OCI-LY7 (cell line): ENCODE measurements around the gene SAC3D1. TPM values are rescaled to one million over a fixed set of nuclear protein-coding genes. Genes with fewer than 3 reads are reported as not detected.

Source experiments
- BruUV-seq: library from RNA; stranded (reverse); fragments of 400-500 nt; replicated peaks from 2 replicates; lab custom pipeline; 2021; lab: Mats Ljungman, UMichigan
- CTCF ChIA-PET: fragments of 300-600 bp; sonication (Branson Sonifier 250); formaldehyde crosslinking; loops from one replicate; lab custom pipeline; 2022; ENCODE audit warnings: antibody characterized with exemption; ENCODE audit not compliant: unreplicated experiment; lab: Charles Lee
- POLR2A ChIA-PET: fragments of 300-600 bp; sonication (Branson Sonifier 250); formaldehyde crosslinking; loops from one replicate; lab custom pipeline; 2022; ENCODE audit warnings: antibody characterized with exemption; lab: Charles Lee
- DNase-seq: peaks from one replicate; pipeline ENCODE4 v3.0.0-alpha.2; 2015; ENCODE audit warnings: low spot score
- H2AFZ ChIP-seq: fragments of 200-600 bp; sonication (generic), shearing (Covaris generic); 2 replicates; pipeline ENCODE4 v1.6.1; 2014; ENCODE audit warnings: mild to moderate bottlenecking, antibody characterized with exemption, low read length, moderate library complexity
- H3K27ac ChIP-seq: fragments of 200-600 bp; sonication (generic); 2 replicates; pipeline ENCODE4 v1.5.1; 2014; ENCODE audit warnings: mixed run types, low read depth, mild to moderate bottlenecking, moderate library complexity, low read length, inconsistent platforms; ENCODE audit not compliant: poor library complexity, severe bottlenecking
- H3K36me3 ChIP-seq: fragments of 200-600 bp; sonication (generic); 2 replicates; pipeline ENCODE4 v1.6.1; 2014; ENCODE audit warnings: mild to moderate bottlenecking, antibody characterized with exemption, low read length, moderate library complexity, mixed read lengths; ENCODE audit not compliant: insufficient read depth
- H3K4me1 ChIP-seq: fragments of 200-600 bp; sonication (generic); 2 replicates; pipeline ENCODE4 v1.5.1; 2014; ENCODE audit warnings: mild to moderate bottlenecking, low read length; ENCODE audit not compliant: insufficient read depth, poor library complexity, severe bottlenecking
- H3K4me2 ChIP-seq: fragments of 200-600 bp; sonication (generic); 2 replicates; pipeline ENCODE4 v1.6.1; 2014; ENCODE audit warnings: mild to moderate bottlenecking, low read length
- H3K4me3 ChIP-seq: fragments of 200-600 bp; sonication (generic); 2 replicates; pipeline ENCODE4 v1.5.1; 2014; ENCODE audit warnings: mild to moderate bottlenecking, low read depth, low read length; ENCODE audit not compliant: poor library complexity, severe bottlenecking
- H3K79me2 ChIP-seq: fragments of 200-600 bp; sonication (generic); 2 replicates; pipeline ENCODE4 v1.6.1; 2016; ENCODE audit warnings: low read depth, mild to moderate bottlenecking, low read length, moderate library complexity, mixed read lengths; ENCODE audit not compliant: insufficient read depth
- H3K9me2 ChIP-seq: fragments of 200-600 bp; sonication (generic); 2 replicates; pipeline ENCODE4 v1.6.1; 2016; ENCODE audit warnings: mild to moderate bottlenecking, low read length, mixed read lengths; ENCODE audit not compliant: insufficient read depth
- H3K9me3 ChIP-seq: fragments of 200-600 bp; sonication (generic); 2 replicates; pipeline ENCODE4 v1.6.1; 2014; ENCODE audit warnings: mild to moderate bottlenecking, mixed run types, low read length, mixed read lengths
- H4K20me1 ChIP-seq: fragments of 200-600 bp; sonication (generic); 2 replicates; pipeline ENCODE4 v1.6.1; 2014; ENCODE audit warnings: mild to moderate bottlenecking, antibody characterized with exemption, low read length, moderate library complexity, mixed read lengths; ENCODE audit not compliant: insufficient read depth
- CTCF ChIP-seq: fragments of 200-600 bp; sonication (generic); conservative IDR thresholded peaks from 2 replicates; pipeline ENCODE4 v1.5.1; 2014; ENCODE audit warnings: mild to moderate bottlenecking, antibody characterized with exemption, low read length, moderate library complexity, mixed read lengths
- EZH2phosphoT487 ChIP-seq: fragments of 200-600 bp; sonication (generic); IDR thresholded peaks from 2 replicates; pipeline ENCODE4 v1.6.1; 2018; ENCODE audit warnings: low read depth, borderline replicate concordance, mild to moderate bottlenecking, mixed run types, antibody characterized with exemption, low read length, moderate library complexity, mixed read lengths
- intact Hi-C: fragments of 100-400 bp; cut with micrococcal nuclease; formaldehyde crosslinking; loops from one replicate; pipeline ENCODE4 v1.10.0; 2022; ENCODE audit not compliant: unreplicated experiment
- total RNA-seq, 2 experiments: library from RNA; depleted of rRNA in 1 of 2; stranded (reverse); fragments of >200 nt in 1 of 2; shearing (Covaris generic) in 1 of 2; gene quantifications; 2 replicates each; pipeline ENCODE4 v1.2.3, GENCODE V29; 2014 to 2022

The SAC3D1 gene
- total RNA-seq, 2 experiments from 2014 or later = 28.2 to 32.5 TPM

- intact Hi-C loops = loop anchor here (10.0 kb wide), 2 partner anchors 172 to 242 kb away; partner anchors contain the start of genes ATG2A and CDC42BPG
- TF ChIP-seq EZH2phosphoT487 (no peak), CTCF (no peak)
- Histone ChIP-seq H3K79me2 (peaks cover 32% of the 10 kb centered on the region), H3K9me2 (no peaks in the 10 kb centered on the region), H3K9me3 (no peaks in the 10 kb centered on the region), H3K36me3 (peaks cover 38% of the 10 kb centered on the region), H3K4me3 (no peak overlapping the region), H3K4me1 (peaks cover 28% of the 10 kb centered on the region), H3K4me2 (no peak overlapping the region), H3K27ac (no peak overlapping the region), H4K20me1 (peaks cover 8% of the 10 kb centered on the region; the same call in 1 of the 2 replicates), H2AFZ (no peak overlapping the region)
- POLR2A ChIA-PET = no interaction called here
- CTCF ChIA-PET = interaction anchor here (0.6 kb wide), 1 partner anchor 88 kb away, joined by 6 read pairs; no protein-coding TSS in a partner anchor
- DNase-seq = no peak
- BruUV-seq = no TSS peak
Measured at GRCh38 chr11:65086809-65087208, 45.8 kb downstream of the SAC3D1 start.

GRCh38 chr11:65087216-65087615, 46.2 kb downstream of the SAC3D1 start:
- POLR2A ChIA-PET = no interaction called here
- TF ChIP-seq EZH2phosphoT487 (no peak), CTCF (no peak)
- no peak for DNase-seq
- intact Hi-C loops = loop anchor here (10.0 kb wide), 2 partner anchors 172 to 242 kb away; partner anchors contain the start of genes ATG2A and CDC42BPG
- H3K36me3 ChIP-seq = peaks cover 34% of the 10 kb centered on the region
- H2AFZ ChIP-seq = no peak overlapping the region
- peaks cover 8% of the 10 kb centered on the region; the same call in 1 of the 2 replicates for H4K20me1 ChIP-seq
- no peak overlapping the region for H3K4me3 ChIP-seq
- CTCF ChIA-PET = no interaction called here
- no peak overlapping the region for H3K27ac ChIP-seq
- H3K4me1 ChIP-seq = peaks cover 27% of the 10 kb centered on the region
- H3K9me2 ChIP-seq = no peaks in the 10 kb centered on the region
- no peaks in the 10 kb centered on the region for H3K9me3 ChIP-seq
- peaks cover 28% of the 10 kb centered on the region for H3K79me2 ChIP-seq
- no TSS peak for BruUV-seq
- no peak overlapping the region for H3K4me2 ChIP-seq

- intact Hi-C loops = loop anchor here (10.0 kb wide), 2 partner anchors 173 to 243 kb away; partner anchors contain the start of genes ATG2A and CDC42BPG
- peaks cover 22% of the 10 kb centered on the region for H3K79me2 ChIP-seq
- DNase-seq = no peak
- H4K20me1 ChIP-seq = peaks cover 5% of the 10 kb centered on the region; the same call in 1 of the 2 replicates
- no peak overlapping the region for H3K27ac ChIP-seq
- H3K9me2 ChIP-seq = no peaks in the 10 kb centered on the region
- ChIA-PET CTCF (no interaction called here), POLR2A (no interaction called here)
- no peaks in the 10 kb centered on the region for H3K9me3 ChIP-seq
- H3K4me3 ChIP-seq = no peak overlapping the region
- TF ChIP-seq CTCF = no peak
- TF ChIP-seq EZH2phosphoT487 = no peak
- H3K4me2 ChIP-seq = no peak overlapping the region
- H3K36me3 ChIP-seq = peaks cover 28% of the 10 kb centered on the region
- no peak overlapping the region for H2AFZ ChIP-seq
- H3K4me1 ChIP-seq = peaks cover 24% of the 10 kb centered on the region
- BruUV-seq = no TSS peak
Measured at GRCh38 chr11:65087827-65088226, 46.8 kb downstream of the SAC3D1 start.
